Measurements from ENCODE around the gene AK9. TPM values are rescaled to one million over a fixed set of nuclear protein-coding genes. Genes with fewer than 3 reads are reported as not detected.
A peak's percentile ranks its signal among the peaks of the same experiment; 100 is the strongest.

AK9 gene
- total and polyA plus RNA-seq, 9 of the 15 experiments (the other 6 are each of a cell fraction or from before 2014, with no cell fraction given), result 0.59 to 1.9 (median 1.2) TPM

- BruUV-seq (replicated peaks), result no TSS peak
- Histone ChIP-seq H3K9me3 (replicated peaks; ENCODE audit: control insufficient read depth, insufficient read depth, low read depth, low read length) (no peaks in the 10 kb centered on the region), H3K9me1 (ENCODE audit: control insufficient read depth, insufficient read depth, low read length) (no peaks in the 10 kb centered on the region), H3K9ac (ENCODE audit: insufficient read depth in 1 of 2, low read depth in 2 of 2, low read length in 2 of 2) (no peak overlapping the region), H3K27me3 (ENCODE audit: control insufficient read depth in 2 of 2, insufficient read depth in 2 of 2, low read length in 2 of 2) (no peaks in the 10 kb centered on the region), H3K79me2 (ENCODE audit: control insufficient read depth, insufficient read depth, low read length) (peaks cover 37% of the 10 kb centered on the region), H4K20me1 (replicated peaks; ENCODE audit: control insufficient read depth, insufficient read depth, low read length) (no peaks in the 10 kb centered on the region), H3K36me3 (ENCODE audit: control insufficient read depth, insufficient read depth, low read length) (peaks cover 23% of the 10 kb centered on the region), H2AFZ (ENCODE audit: low read depth, low read length) (peak overlapping the region; percentile 98), H3K4me3 (no peak overlapping the region), H3K27ac (ENCODE audit: extremely low read depth, low read depth, low read length) (no peak overlapping the region), H3K4me2 (ENCODE audit: insufficient read depth, low read length) (peak overlapping the region; percentile 88), H3K4me1 (replicated peaks in 1 of 2; ENCODE audit: control insufficient read depth in 2 of 2, insufficient read depth in 2 of 2, low read length in 2 of 2) (peaks cover 21 to 22% of the 10 kb centered on the region in 2 experiments)
- FAIRE-seq (no peak), ATAC-seq (no peak), DNase-seq (ENCODE audit: extremely low read depth in 1 of 4, low spot score in 3 of 4) (no peak)
- CTCF ChIA-PET (ENCODE audit: low intra/inter-chr PET ratio), result no interaction called here
- in situ Hi-C loops (cut with MboI), result no loop called here
- POLR2A ChIA-PET, result interaction anchor here (1.7 kb wide), 1 partner anchor 23 kb away, joined by 5 read pairs; no protein-coding TSS in a partner anchor
- 37% methylated on average over 3 of the region's 3 CpGs for WGBS (ENCODE audit: insufficient coverage, low coverage, missing lambda C conversion rate)
- intact Hi-C loops (cut with micrococcal nuclease), result no loop called here
- TF ChIP-seq HINFP (tag; conservative IDR thresholded peaks at IDR 0.05; ENCODE audit: low read depth) (no peak), BMI1 (IDR thresholded peaks at IDR 0.05; ENCODE audit: low read length) (no peak), CHD1 (IDR thresholded peaks at IDR 0.05; ENCODE audit: low read length) (no peak), TGIF2 (CRISPR knock-in tag; IDR thresholded peaks at IDR 0.05) (no peak), ZNF407 (IDR thresholded peaks at IDR 0.05; ENCODE audit: low read depth) (no peak), IFI16 (CRISPR knock-in tag; IDR thresholded peaks at IDR 0.05) (no peak), HMG20A (CRISPR knock-in tag; conservative IDR thresholded peaks at IDR 0.05) (no peak), HCFC1 (IDR thresholded peaks at IDR 0.05; ENCODE audit: low read depth, low read length) (no peak), MCM5 (IDR thresholded peaks at IDR 0.05; ENCODE audit: low read depth) (no peak), POLR2A (conservative IDR thresholded peaks at IDR 0.05) (no peak), E2F4 (CRISPR knock-in tag; IDR thresholded peaks at IDR 0.05; ENCODE audit: low read depth) (no peak), MITF (IDR thresholded peaks at IDR 0.05) (no peak)
These were observed 206.9 kb downstream of the AK9 start for GRCh38 chr6:109484122-109484521.

Measured in K562 (cell line).